ENCODE measurements around the gene SLC4A1.

Gene SLC4A1

GRCh38 chr17:44221084-44221861 is 46.7 kb downstream of the SLC4A1 start:
- peak in 50 of 51 donors; percentile 20 to 88 (median 62) for DNase-seq

- peak in 33 of 51 donors; percentile 18 to 77 (median 57) for DNase-seq
Measured at GRCh38 chr17:44220213-44221083, 47.5 kb downstream of the SLC4A1 start.

- DNase-seq, result peak in 47 of 51 donors; percentile 18 to 88 (median 69)
Measured at GRCh38 chr17:44219616-44220212, 48.2 kb downstream of the SLC4A1 start, which contains the start of gene UBTF. Gene UBTF (minus strand): TSS chr17:44219675. CDS start chr17:44218229, 1,446 bp downstream.

- DNase-seq, result peak in 23 of 51 donors; percentile 39 to 79 (median 53)
Measured at GRCh38 chr17:44219108-44219615, 48.8 kb downstream of the SLC4A1 start.

- DNase-seq, result peak in 50 of 51 donors; percentile 36 to 91 (median 81)
Measured at GRCh38 chr17:44218344-44219107, 49.4 kb downstream of the SLC4A1 start.

- peak in 2 of 51 donors; percentile 54 to 59 for DNase-seq
Measured at GRCh38 chr17:44217738-44218343, 50.1 kb downstream of the SLC4A1 start.

GRCh38 chr17:44216694-44217093 is 51.2 kb downstream of the SLC4A1 start:
- DNase-seq, result no peak

GRCh38 chr17:44216173-44216572 is 51.8 kb downstream of the SLC4A1 start:
- DNase-seq, result no peak

GRCh38 chr17:44214896-44215295 is 53.0 kb downstream of the SLC4A1 start:
- no peak for DNase-seq

GRCh38 chr17:44214230-44214494 is 53.8 kb downstream of the SLC4A1 start:
- no peak for DNase-seq

GRCh38 chr17:44213403-44214229 is 54.3 kb downstream of the SLC4A1 start:
- no peak for DNase-seq

GRCh38 chr17:44212507-44213402 is 55.2 kb downstream of the SLC4A1 start:
- DNase-seq, result no peak

GRCh38 chr17:44211281-44212265 is 56.4 kb downstream of the SLC4A1 start:
- DNase-seq, result no peak

- DNase-seq, result peak in 50 of 51 donors; percentile 23 to 95 (median 79)
Measured at GRCh38 chr17:44210342-44211192, 57.4 kb downstream of the SLC4A1 start.

GRCh38 chr17:44209786-44210341 is 58.1 kb downstream of the SLC4A1 start:
- DNase-seq, result no peak

- no peak for DNase-seq
Measured at GRCh38 chr17:44207743-44208142, 60.2 kb downstream of the SLC4A1 start.
